ENCODE results near the gene KCNIP4. TPM values are rescaled to one million over a fixed set of nuclear protein-coding genes. Genes with fewer than 3 reads are reported as not detected.

KCNIP4 gene
- total RNA-seq, 1 donor: not detected

GRCh38 chr4:21522296-21522695 lies 426.3 kb downstream of the KCNIP4 start:
- H3K36me3 ChIP-seq (ENCODE audit: insufficient read depth, low read length): no peaks in the 10 kb centered on the region
- no peak for TF ChIP-seq CTCF (IDR thresholded peaks at IDR 0.05; ENCODE audit: extremely low read depth, low read depth, low read length)
- H2AFZ ChIP-seq (ENCODE audit: low read length): no peak overlapping the region
- no peaks in the 10 kb centered on the region for H3K27me3 ChIP-seq (ENCODE audit: insufficient read depth, low read length)
- H3K4me3 ChIP-seq (ENCODE audit: insufficient read depth, low read length): no peak overlapping the region
- no peaks in the 10 kb centered on the region for H3K4me1 ChIP-seq (ENCODE audit: insufficient read depth, low read length)
- H3K9me3 ChIP-seq (ENCODE audit: low read depth, low read length): no peaks in the 10 kb centered on the region
- H3K27ac ChIP-seq (ENCODE audit: low read depth, low read length): no peak overlapping the region
- H3K4me2 ChIP-seq (ENCODE audit: insufficient read depth, low read length): no peak overlapping the region
- no peaks in the 10 kb centered on the region for H4K20me1 ChIP-seq (ENCODE audit: insufficient read depth, low read length)
- DNase-seq (ENCODE audit: insufficient read length, low spot score, missing footprints): no peak
- no peaks in the 10 kb centered on the region for H3K79me2 ChIP-seq (ENCODE audit: insufficient read depth, low read length)

- Histone ChIP-seq H3K79me2 (ENCODE audit: insufficient read depth, low read length) (no peaks in the 10 kb centered on the region), H3K4me1 (ENCODE audit: insufficient read depth, low read length) (no peaks in the 10 kb centered on the region), H3K4me3 (ENCODE audit: insufficient read depth, low read length) (no peak overlapping the region), H2AFZ (ENCODE audit: low read length) (no peak overlapping the region), H3K27ac (ENCODE audit: low read depth, low read length) (no peak overlapping the region), H3K4me2 (ENCODE audit: insufficient read depth, low read length) (no peak overlapping the region), H4K20me1 (ENCODE audit: insufficient read depth, low read length) (no peaks in the 10 kb centered on the region), H3K9me3 (ENCODE audit: low read depth, low read length) (no peaks in the 10 kb centered on the region), H3K27me3 (ENCODE audit: insufficient read depth, low read length) (no peaks in the 10 kb centered on the region), H3K36me3 (ENCODE audit: insufficient read depth, low read length) (no peaks in the 10 kb centered on the region)
- DNase-seq (ENCODE audit: insufficient read length, low spot score, missing footprints): no peak
- no peak for TF ChIP-seq CTCF (IDR thresholded peaks at IDR 0.05; ENCODE audit: extremely low read depth, low read depth, low read length)
Observed at GRCh38 chr4:21517126-21517859, 431.3 kb downstream of the KCNIP4 start.

GRCh38 chr4:21514022-21514694 lies 434.4 kb downstream of the KCNIP4 start:
- no peaks in the 10 kb centered on the region for H3K27me3 ChIP-seq (ENCODE audit: insufficient read depth, low read length)
- H3K4me1 ChIP-seq (ENCODE audit: insufficient read depth, low read length): no peaks in the 10 kb centered on the region
- DNase-seq (ENCODE audit: insufficient read length, low spot score, missing footprints): no peak

More at GRCh38 chr4:21514022-21514694, 434.4 kb downstream of the KCNIP4 start:
- H3K79me2 ChIP-seq (ENCODE audit: insufficient read depth, low read length): no peaks in the 10 kb centered on the region
- TF ChIP-seq CTCF (IDR thresholded peaks at IDR 0.05; ENCODE audit: extremely low read depth, low read depth, low read length): no peak
- H4K20me1 ChIP-seq (ENCODE audit: insufficient read depth, low read length): no peaks in the 10 kb centered on the region
- H3K27ac ChIP-seq (ENCODE audit: low read depth, low read length): no peak overlapping the region
- no peak overlapping the region for H3K4me3 ChIP-seq (ENCODE audit: insufficient read depth, low read length)
- no peak overlapping the region for H2AFZ ChIP-seq (ENCODE audit: low read length)
- no peaks in the 10 kb centered on the region for H3K9me3 ChIP-seq (ENCODE audit: low read depth, low read length)
- no peaks in the 10 kb centered on the region for H3K36me3 ChIP-seq (ENCODE audit: insufficient read depth, low read length)
- H3K4me2 ChIP-seq (ENCODE audit: insufficient read depth, low read length): no peak overlapping the region
